C4-2B (cell line): Measurements from ENCODE around the gene IRF2BP2.

Experiments
- ZFX ChIP-seq: fragments of 450-650 bp; IDR thresholded peaks from 2 replicates; pipeline ENCODE4 v1.6.1; 2017
- TF ChIP-seq, protein P1 (sequence below): fragments of 450-650 bp; conservative IDR thresholded peaks from 2 replicates; pipeline ENCODE4 v1.5.1; 2017; ENCODE audit warnings: mild to moderate bottlenecking

DNA sequence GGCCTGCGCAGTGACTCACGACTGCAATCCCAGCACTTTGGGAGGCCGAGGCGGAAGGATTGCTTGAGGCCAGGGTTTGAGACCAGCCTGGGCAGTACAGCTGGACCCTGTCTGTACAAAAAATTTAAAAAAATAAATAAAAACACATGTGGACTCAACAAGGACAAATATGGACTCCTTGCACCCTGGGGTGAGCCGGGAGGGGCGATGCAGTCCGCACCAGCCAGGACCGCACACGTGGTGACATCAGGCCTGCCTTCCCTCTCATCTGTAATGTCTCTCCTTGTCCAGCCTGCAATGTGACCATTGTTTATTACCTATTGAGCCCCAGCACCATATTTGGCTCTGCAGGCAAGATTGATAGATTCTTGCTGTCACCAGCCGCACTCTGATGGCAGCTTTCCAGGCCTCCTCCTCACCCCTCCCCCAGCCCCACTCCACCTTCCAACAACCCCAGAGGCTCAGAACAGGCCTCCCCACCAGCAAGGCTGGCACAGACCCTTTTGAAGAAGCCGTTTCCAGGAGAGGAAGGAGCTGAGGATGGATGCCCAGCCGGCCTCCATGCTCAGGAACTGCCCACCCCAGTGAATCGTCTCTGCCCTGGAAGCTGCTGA lies 55.2 kb downstream of the IRF2BP2 start:
- TF ChIP-seq, protein P1, sequence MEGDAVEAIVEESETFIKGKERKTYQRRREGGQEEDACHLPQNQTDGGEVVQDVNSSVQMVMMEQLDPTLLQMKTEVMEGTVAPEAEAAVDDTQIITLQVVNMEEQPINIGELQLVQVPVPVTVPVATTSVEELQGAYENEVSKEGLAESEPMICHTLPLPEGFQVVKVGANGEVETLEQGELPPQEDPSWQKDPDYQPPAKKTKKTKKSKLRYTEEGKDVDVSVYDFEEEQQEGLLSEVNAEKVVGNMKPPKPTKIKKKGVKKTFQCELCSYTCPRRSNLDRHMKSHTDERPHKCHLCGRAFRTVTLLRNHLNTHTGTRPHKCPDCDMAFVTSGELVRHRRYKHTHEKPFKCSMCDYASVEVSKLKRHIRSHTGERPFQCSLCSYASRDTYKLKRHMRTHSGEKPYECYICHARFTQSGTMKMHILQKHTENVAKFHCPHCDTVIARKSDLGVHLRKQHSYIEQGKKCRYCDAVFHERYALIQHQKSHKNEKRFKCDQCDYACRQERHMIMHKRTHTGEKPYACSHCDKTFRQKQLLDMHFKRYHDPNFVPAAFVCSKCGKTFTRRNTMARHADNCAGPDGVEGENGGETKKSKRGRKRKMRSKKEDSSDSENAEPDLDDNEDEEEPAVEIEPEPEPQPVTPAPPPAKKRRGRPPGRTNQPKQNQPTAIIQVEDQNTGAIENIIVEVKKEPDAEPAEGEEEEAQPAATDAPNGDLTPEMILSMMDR = no peak
- no peak for TF ChIP-seq ZFX
